Islet of Langerhans (tissue), 1 donor: Measurements from ENCODE around the gene TKTL1.

Source experiments
- FAIRE-seq: peaks from one replicate; lab custom pipeline; 2011; peaks lifted over from hg19 to GRCh38; lab: Jason Lieb, UNC

TKTL1 gene

GRCh38 chrX:154363706-154364439, 68.3 kb downstream of the TKTL1 start:
- no peak for FAIRE-seq

- no peak for FAIRE-seq
Measured at GRCh38 chrX:154365052-154365600, 69.5 kb downstream of the TKTL1 start.

DNA sequence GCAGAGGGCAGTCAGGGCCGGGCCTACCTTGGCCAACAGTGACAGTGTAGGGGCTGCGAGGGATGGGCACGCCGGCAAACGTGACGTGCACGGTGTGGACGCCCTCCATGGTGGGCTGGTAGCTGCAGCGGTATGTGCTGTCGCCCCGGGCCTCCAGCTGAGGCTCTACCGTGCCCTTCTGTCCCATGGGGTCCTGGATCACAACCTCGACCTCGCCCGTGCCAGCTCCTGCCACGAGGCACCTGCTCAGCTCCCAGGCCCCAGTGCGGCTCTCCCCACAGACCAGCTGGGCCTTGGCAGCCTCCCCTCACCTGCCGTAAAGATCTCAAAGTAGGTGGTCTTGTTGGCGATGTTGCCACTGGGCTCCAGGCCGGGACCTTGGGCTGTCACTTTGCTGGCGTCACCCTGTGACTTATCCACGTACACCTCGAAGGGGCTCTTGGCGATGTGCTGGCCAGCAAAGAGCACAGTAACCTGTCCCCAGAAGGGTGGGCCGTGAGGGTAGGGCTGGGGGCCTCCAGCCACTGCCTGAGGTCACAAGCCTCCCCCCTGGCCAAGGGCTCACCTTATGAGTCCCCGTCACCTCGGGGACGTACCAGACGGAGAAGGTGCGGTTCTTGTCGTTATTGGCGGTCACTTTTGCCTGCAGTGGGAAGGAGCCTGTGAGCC, 70.5 kb downstream of the TKTL1 start:
- FAIRE-seq = no peak

DNA sequence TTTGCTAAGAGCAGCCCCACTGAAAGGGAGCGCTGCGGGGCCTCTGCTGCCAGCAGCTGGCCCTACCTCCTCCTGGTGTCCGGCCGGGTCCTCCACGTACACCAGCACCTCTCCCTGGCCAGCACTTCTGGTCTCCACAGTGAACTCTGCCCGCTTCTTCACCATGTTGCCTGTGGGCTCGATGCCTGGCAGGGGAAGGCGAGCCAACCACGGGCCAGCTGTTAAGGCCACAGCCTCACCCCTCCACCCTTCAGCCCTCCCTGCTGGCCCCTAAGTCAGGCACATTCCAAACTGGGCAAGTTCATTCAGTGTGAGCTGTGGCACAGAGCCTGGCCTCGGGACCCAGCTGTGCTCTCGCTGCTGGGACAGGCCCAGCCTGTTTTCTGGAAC, 71.1 kb downstream of the TKTL1 start:
- no peak for FAIRE-seq

DNA sequence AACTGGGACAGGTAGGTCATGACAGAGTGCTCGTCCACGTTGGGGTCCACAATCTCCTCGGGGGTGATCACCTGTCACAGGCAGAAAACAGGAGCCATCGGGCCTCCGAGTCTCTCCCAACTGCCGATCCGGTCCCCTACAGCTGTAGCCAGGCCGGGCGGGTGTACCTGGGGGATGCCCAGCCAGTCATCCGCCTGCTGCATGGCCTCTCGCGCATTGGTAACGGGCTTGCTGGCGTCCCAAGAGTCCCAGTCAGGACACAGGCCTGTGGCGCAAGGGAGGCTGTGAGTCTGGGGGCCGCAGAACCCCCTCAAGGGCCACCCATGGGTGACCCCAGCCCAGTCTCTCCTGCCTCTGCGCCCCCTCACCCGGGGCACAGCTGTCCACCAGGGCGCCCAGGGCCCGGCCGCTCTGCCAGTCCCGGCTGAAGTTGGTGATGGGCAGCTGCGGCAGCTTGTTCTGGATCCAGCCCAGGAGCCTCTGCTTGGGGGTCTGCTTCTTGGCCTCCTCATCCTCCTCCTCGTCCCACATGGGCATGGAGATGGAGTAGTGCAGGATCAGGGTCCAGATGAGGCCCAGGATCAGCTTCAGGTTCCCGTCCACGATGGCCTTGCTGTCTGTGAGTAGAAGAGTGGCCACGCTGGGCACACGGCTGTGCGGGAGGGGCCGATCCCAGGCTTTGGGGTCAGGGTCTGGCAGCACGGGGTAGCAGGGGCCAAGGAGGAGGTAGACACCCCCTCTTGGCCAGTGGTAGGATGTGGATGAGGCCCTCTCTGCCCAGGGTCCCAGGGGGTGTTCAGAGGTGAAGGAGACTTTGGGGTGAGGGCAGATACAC, 72.1 kb downstream of the TKTL1 start:
- FAIRE-seq = no peak

DNA sequence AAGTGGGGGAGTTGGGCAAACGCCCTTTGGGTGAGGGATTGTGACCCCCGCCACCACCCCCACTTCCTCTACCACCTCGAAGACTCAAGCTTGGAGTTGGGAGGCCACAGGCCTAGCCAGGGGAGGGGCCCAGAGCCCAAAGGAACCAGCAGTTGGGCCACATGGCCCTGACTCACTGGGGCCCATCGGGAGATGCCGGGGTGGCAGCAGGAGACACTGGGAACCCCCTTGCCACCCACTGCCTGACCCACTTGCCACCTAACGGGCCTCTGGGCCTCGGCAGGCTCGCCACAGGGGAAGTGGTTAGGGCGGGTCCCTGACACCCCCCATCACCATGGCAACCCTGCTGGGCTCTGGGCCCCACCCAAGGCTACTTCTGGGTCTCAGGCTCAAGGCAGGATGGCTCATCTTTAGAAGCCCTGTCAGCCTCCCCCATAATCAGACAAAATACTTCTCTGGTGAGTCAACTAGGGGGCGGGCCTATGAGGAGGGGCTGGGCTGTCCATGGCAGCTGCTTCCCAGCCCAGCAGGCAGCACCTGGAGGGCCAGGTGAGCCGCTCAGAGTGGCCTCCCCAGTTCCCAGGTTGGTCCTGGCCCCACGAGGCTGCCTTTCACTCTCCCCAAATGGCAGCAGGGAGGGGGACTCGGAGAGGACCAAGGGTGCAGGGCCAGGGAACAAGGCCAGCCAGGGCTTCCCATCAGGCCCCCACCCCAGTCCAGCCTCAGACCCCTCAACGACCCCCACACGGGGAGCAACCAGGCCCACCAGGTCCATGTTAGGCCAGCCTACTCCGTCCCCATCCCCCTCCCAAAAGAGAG, 73.2 kb downstream of the TKTL1 start:
- FAIRE-seq = no peak

DNA sequence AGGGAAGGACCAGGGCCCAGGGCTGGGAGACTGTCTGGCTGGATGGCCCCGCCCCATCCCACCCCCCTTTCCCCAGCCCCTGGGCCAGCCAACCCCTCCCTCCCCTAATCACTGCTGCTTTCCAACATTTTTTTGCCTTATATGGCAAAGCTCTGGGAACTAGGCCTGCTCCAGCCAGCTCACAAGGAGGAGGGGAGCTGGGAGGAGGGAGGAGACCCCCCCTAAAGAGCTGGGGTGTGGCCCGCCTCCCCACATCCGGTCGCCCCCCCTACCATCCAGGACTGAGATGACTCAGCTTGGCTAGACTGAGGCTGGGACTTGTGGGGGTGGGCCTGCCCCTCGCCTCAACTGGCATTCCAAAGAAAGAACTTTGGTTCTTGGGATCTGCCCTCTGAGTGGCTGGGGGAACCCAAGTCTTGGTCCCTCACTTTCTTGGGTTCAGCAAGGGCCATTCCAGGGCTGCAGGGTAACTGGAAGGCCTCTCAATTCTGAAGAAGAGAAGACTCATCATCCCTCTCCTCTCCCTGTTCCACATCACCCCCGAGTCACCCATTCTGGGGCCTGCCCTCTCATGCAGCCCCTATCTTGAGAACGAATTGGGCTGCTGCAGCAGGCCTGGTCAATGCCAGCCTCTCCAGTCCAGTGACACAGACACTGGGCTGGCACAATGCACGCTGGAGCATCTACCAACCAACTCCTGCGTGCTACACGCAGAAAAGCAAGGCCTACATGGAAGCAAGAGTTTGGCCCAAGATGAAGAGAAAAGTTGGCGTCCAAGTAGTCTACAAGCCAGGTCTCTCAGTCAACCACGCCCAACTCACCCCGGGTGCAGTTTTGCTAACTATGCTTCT, 74.1 kb downstream of the TKTL1 start:
- FAIRE-seq = no peak

DNA sequence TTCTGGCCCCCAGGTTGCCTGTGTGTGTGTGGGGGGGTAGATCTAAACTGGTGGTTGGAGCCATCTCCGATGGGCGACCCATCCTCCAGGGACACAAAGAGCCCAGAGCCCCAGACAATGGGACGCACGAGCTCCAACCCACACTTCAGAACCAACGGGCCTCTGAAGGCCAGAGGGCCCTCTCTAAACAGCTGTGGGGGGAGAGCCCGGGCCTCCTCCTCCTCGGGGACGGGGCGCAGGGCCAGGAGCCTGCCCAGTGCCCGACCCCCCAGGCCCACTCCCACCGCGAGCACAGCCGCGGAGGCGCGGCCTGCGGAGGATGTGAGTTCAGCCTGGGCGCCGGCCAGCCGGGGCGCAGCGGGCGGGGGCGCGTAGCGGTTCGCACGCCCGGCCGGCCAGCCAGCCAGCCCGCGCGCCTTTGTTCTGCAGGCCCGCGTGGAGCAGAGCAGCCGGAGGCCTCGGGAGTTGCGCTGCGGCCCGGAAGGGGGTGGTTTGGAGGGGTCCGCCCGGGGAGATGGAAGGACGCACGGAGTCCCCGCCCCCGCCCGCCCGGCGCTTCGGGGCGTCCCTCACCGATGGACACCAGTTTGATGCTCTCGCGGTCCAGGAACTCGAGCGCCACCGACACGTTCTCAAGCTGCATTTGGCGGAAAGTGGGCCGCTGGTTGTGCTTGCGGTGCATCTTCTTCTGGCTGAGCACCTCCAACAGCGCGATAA, 74.9 kb downstream of the TKTL1 start:
- no peak for FAIRE-seq

GRCh38 chrX:154371017-154371788, 75.6 kb downstream of the TKTL1 start:
- FAIRE-seq = no peak

DNA sequence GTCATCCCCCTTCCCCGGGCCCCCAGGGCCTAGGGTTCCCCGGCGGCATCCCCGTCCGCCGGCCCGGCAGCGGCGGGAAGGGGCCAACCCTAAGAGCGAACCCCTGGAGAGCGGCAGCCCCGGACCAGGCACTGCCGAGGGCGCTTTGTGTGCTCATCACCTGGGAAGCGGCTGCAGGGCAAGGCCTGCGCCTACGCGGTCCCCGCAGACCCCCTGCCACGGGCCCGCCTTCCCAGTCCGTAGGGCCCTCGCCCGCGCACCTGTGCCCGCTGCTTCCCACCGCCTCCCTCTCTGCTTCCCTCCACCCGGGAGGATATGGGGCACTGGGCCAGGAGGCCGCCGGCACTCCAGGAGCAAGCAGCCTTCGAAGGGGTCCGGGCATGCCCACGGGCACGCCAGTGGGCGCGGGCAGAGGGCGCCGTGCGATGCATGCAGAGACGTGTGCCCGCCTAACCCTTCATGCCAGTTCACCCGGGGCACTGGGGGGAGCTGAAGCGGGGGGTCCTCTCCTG, 76.2 kb downstream of the TKTL1 start:
- no peak for FAIRE-seq

GRCh38 chrX:154372612-154373022, 77.0 kb downstream of the TKTL1 start:
- no peak for FAIRE-seq

GRCh38 chrX:154373340-154374306, 78.0 kb downstream of the TKTL1 start:
- FAIRE-seq = no peak

- no peak for FAIRE-seq
Measured at GRCh38 chrX:154374313-154375155, 78.9 kb downstream of the TKTL1 start, which contains the start of gene FLNA. Gene FLNA (minus strand): TSS chrX:154374634. CDS start chrX:154371245, 3,389 bp downstream.

DNA sequence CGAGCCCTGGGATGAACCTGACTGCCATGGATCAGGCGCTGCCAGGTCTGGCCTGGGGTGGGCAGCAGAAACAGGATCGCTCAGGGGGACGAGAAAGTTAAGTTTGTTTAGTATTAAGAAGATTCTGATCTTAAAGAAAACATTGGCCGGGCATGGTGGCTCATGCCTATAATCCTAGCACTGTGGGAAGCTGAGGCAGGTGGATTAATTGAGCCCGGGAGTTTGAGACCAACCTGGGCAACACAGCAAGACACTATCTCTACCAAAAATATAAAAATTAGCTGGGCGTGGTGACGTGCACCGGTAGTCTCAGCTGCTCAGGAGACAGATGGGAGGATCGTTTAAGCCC, 79.5 kb downstream of the TKTL1 start:
- no peak for FAIRE-seq

- FAIRE-seq = no peak
Measured at GRCh38 chrX:154376774-154377173, 81.2 kb downstream of the TKTL1 start.

- FAIRE-seq = no peak
Measured at GRCh38 chrX:154378059-154378798, 82.6 kb downstream of the TKTL1 start.
